Immature natural killer cell (primary cell): ENCODE results near the gene SHTN1. TPM values are rescaled to one million over a fixed set of nuclear protein-coding genes. Genes with fewer than 3 reads are reported as not detected.

ENCODE experiments used
- DNase-seq, 3 donors: peaks; one replicate each; pipeline ENCODE4 v3.0.0; 2022; ENCODE audit warnings: mixed read lengths in 1 of 3
- H3K27ac Mint-ChIP-seq, 6 donors: one replicate each; pipeline ENCODE4 v1.8.0; 2020; ENCODE audit warnings: mixed read lengths in 6 of 6, mild to moderate bottlenecking in 5 of 6, inconsistent platforms in 4 of 6, moderate library complexity in 3 of 6
- H3K27me3 Mint-ChIP-seq, 3 donors: one replicate each; pipeline ENCODE4 v1.8.0; 2020 to 2021; ENCODE audit warnings: low read depth in 3 of 3, mild to moderate bottlenecking in 3 of 3, mixed read lengths in 3 of 3, moderate library complexity in 3 of 3, inconsistent platforms in 1 of 3
- H3K36me3 Mint-ChIP-seq, 3 donors: one replicate each; pipeline ENCODE4 v1.8.0; 2020; ENCODE audit warnings: mixed read lengths in 3 of 3, inconsistent platforms in 2 of 3, mild to moderate bottlenecking in 2 of 3
- H3K4me1 Mint-ChIP-seq, 2 donors: one replicate each; pipeline ENCODE4 v1.8.0; 2020; ENCODE audit warnings: inconsistent platforms in 2 of 2, mild to moderate bottlenecking in 2 of 2, mixed read lengths in 2 of 2, moderate library complexity in 1 of 2
- H3K4me3 Mint-ChIP-seq, 5 donors: one replicate each; pipeline ENCODE4 v1.8.0; 2020; ENCODE audit warnings: mild to moderate bottlenecking in 5 of 5, mixed read lengths in 5 of 5, inconsistent platforms in 3 of 5, moderate library complexity in 3 of 5
- H3K9me3 Mint-ChIP-seq, 6 donors: one replicate each; pipeline ENCODE4 v1.8.0; 2020; ENCODE audit warnings: mild to moderate bottlenecking in 6 of 6, mixed read lengths in 6 of 6, inconsistent platforms in 4 of 6, moderate library complexity in 3 of 6
- polyA plus RNA-seq, 3 donors: library from polyadenylated mRNA; unstranded; fragments of 300-500 nt; fragmentation: Illumina TruSeq; gene quantifications; one replicate each; pipeline ENCODE4 v1.2.3, GENCODE V29; 2021

Gene SHTN1
- polyA plus RNA-seq, 3 donors from 2014 or later = 0.28 to 0.66 (median 0.55) TPM

- no peak for DNase-seq
- H3K36me3 Mint-ChIP-seq = no peaks in the 10 kb centered on the region
- H3K4me1 Mint-ChIP-seq = no peaks in the 10 kb centered on the region
- H3K4me3 Mint-ChIP-seq = no peak overlapping the region
- H3K27me3 Mint-ChIP-seq = peaks cover 2 to 6% (median 2%) of the 10 kb centered on the region in 3 donors
- no peak overlapping the region for H3K27ac Mint-ChIP-seq
- H3K9me3 Mint-ChIP-seq = peaks cover 0 to 7% (median 0%) of the 10 kb centered on the region in 6 donors
These were observed 113.8 kb downstream of the SHTN1 start for GRCh38 chr10:116891208-116891607.

- Mint-ChIP-seq H3K36me3 (no peaks in the 10 kb centered on the region), H3K4me1 (no peaks in the 10 kb centered on the region), H3K27me3 (peaks cover 2 to 4% (median 2%) of the 10 kb centered on the region in 3 donors), H3K9me3 (peaks cover 0 to 6% (median 0%) of the 10 kb centered on the region in 6 donors), H3K27ac (no peak overlapping the region), H3K4me3 (no peak overlapping the region)
- DNase-seq = no peak
These were observed 115.9 kb downstream of the SHTN1 start for GRCh38 chr10:116889066-116889465.

GRCh38 chr10:116888380-116889055 is 116.5 kb downstream of the SHTN1 start:
- Mint-ChIP-seq H3K9me3 (peaks cover 0 to 6% (median 0%) of the 10 kb centered on the region in 6 donors), H3K36me3 (no peaks in the 10 kb centered on the region), H3K27ac (no peak overlapping the region), H3K4me3 (no peak overlapping the region), H3K27me3 (peaks cover 2 to 3% (median 2%) of the 10 kb centered on the region in 3 donors), H3K4me1 (no peaks in the 10 kb centered on the region)
- DNase-seq = no peak

GRCh38 chr10:116886772-116887171 is 118.2 kb downstream of the SHTN1 start:
- Mint-ChIP-seq H3K9me3 (peaks cover 0 to 4% (median 0%) of the 10 kb centered on the region in 6 donors), H3K27ac (no peak overlapping the region), H3K27me3 (peaks cover 0 to 2% (median 0%) of the 10 kb centered on the region in 3 donors), H3K4me3 (no peak overlapping the region), H3K36me3 (no peaks in the 10 kb centered on the region), H3K4me1 (no peaks in the 10 kb centered on the region)
- no peak for DNase-seq

GRCh38 chr10:116882639-116883038 is 122.3 kb downstream of the SHTN1 start:
- DNase-seq = no peak
- Mint-ChIP-seq H3K4me1 (no peaks in the 10 kb centered on the region), H3K4me3 (no peak overlapping the region), H3K27me3 (peaks cover 0 to 6% (median 0%) of the 10 kb centered on the region in 3 donors), H3K36me3 (no peaks in the 10 kb centered on the region), H3K27ac (no peak overlapping the region), H3K9me3 (peaks cover 0 to 2% (median 0%) of the 10 kb centered on the region in 6 donors)

- Mint-ChIP-seq H3K27me3 (peaks cover 0 to 6% (median 0%) of the 10 kb centered on the region in 3 donors), H3K9me3 (no peaks in the 10 kb centered on the region), H3K4me1 (no peaks in the 10 kb centered on the region)
These were observed 124.1 kb downstream of the SHTN1 start for GRCh38 chr10:116880716-116881482.

GRCh38 chr10:116879817-116880216 is 125.2 kb downstream of the SHTN1 start:
- no peak overlapping the region for H3K4me3 Mint-ChIP-seq
- no peaks in the 10 kb centered on the region for H3K36me3 Mint-ChIP-seq
- H3K4me1 Mint-ChIP-seq = no peaks in the 10 kb centered on the region
- H3K27ac Mint-ChIP-seq = no peak overlapping the region
- H3K9me3 Mint-ChIP-seq = no peaks in the 10 kb centered on the region
- H3K27me3 Mint-ChIP-seq = peaks cover 0 to 6% (median 0%) of the 10 kb centered on the region in 3 donors
- DNase-seq = no peak

More at GRCh38 chr10:116880716-116881482, 124.1 kb downstream of the SHTN1 start:
- no peak overlapping the region for H3K27ac Mint-ChIP-seq
- no peak overlapping the region for H3K4me3 Mint-ChIP-seq
- DNase-seq = no peak
- no peaks in the 10 kb centered on the region for H3K36me3 Mint-ChIP-seq

- no peak for DNase-seq
- no peaks in the 10 kb centered on the region for H3K4me1 Mint-ChIP-seq
- no peak overlapping the region for H3K27ac Mint-ChIP-seq
- no peaks in the 10 kb centered on the region for H3K36me3 Mint-ChIP-seq
- peaks cover 0 to 6% (median 4%) of the 10 kb centered on the region in 3 donors for H3K27me3 Mint-ChIP-seq
- H3K9me3 Mint-ChIP-seq = no peaks in the 10 kb centered on the region
- no peak overlapping the region for H3K4me3 Mint-ChIP-seq
These were observed 126.9 kb downstream of the SHTN1 start for GRCh38 chr10:116878123-116878522.

- DNase-seq = no peak
- peaks cover 0 to 3% (median 0%) of the 10 kb centered on the region in 6 donors for H3K9me3 Mint-ChIP-seq
- no peaks in the 10 kb centered on the region for H3K36me3 Mint-ChIP-seq
- H3K4me3 Mint-ChIP-seq = no peak overlapping the region
- H3K4me1 Mint-ChIP-seq = no peaks in the 10 kb centered on the region
- peaks cover 0 to 6% (median 4%) of the 10 kb centered on the region in 3 donors for H3K27me3 Mint-ChIP-seq
- no peak overlapping the region for H3K27ac Mint-ChIP-seq
These were observed 127.6 kb downstream of the SHTN1 start for GRCh38 chr10:116877391-116877790.

GRCh38 chr10:116875897-116876296 is 129.1 kb downstream of the SHTN1 start:
- Mint-ChIP-seq H3K36me3 (no peaks in the 10 kb centered on the region), H3K27me3 (peaks cover 0 to 6% (median 4%) of the 10 kb centered on the region in 3 donors), H3K27ac (no peak overlapping the region), H3K4me1 (no peaks in the 10 kb centered on the region), H3K9me3 (peaks cover 0 to 6% (median 0%) of the 10 kb centered on the region in 6 donors), H3K4me3 (no peak overlapping the region)
- no peak for DNase-seq

- peaks cover 0 to 4% (median 2%) of the 10 kb centered on the region in 3 donors for H3K27me3 Mint-ChIP-seq
- H3K4me3 Mint-ChIP-seq = no peak overlapping the region
- no peak for DNase-seq
- peaks cover 0 to 6% (median 0%) of the 10 kb centered on the region in 6 donors for H3K9me3 Mint-ChIP-seq
- no peaks in the 10 kb centered on the region for H3K36me3 Mint-ChIP-seq
- H3K4me1 Mint-ChIP-seq = no peaks in the 10 kb centered on the region
- H3K27ac Mint-ChIP-seq = no peak overlapping the region
These were observed 131.9 kb downstream of the SHTN1 start for GRCh38 chr10:116873134-116873533.

- no peak overlapping the region for H3K4me3 Mint-ChIP-seq
- H3K4me1 Mint-ChIP-seq = no peaks in the 10 kb centered on the region
- H3K27ac Mint-ChIP-seq = no peak overlapping the region
- peaks cover 0 to 4% (median 0%) of the 10 kb centered on the region in 3 donors for H3K27me3 Mint-ChIP-seq
- no peak for DNase-seq
- peaks cover 0 to 6% (median 0%) of the 10 kb centered on the region in 6 donors for H3K9me3 Mint-ChIP-seq
- H3K36me3 Mint-ChIP-seq = no peaks in the 10 kb centered on the region
These were observed 134.0 kb downstream of the SHTN1 start for GRCh38 chr10:116870949-116871348.

- H3K4me1 Mint-ChIP-seq = no peaks in the 10 kb centered on the region
- H3K27me3 Mint-ChIP-seq = peaks cover 0 to 1% (median 0%) of the 10 kb centered on the region in 3 donors
- H3K36me3 Mint-ChIP-seq = no peaks in the 10 kb centered on the region
- no peak for DNase-seq
- no peak overlapping the region for H3K4me3 Mint-ChIP-seq
- H3K9me3 Mint-ChIP-seq = peaks cover 0 to 6% (median 0%) of the 10 kb centered on the region in 6 donors
- H3K27ac Mint-ChIP-seq = no peak overlapping the region
These were observed 136.3 kb downstream of the SHTN1 start for GRCh38 chr10:116868722-116869121.

- H3K27ac Mint-ChIP-seq = no peak overlapping the region
- DNase-seq = no peak
- H3K27me3 Mint-ChIP-seq = no peaks in the 10 kb centered on the region
- H3K36me3 Mint-ChIP-seq = no peaks in the 10 kb centered on the region
- no peaks in the 10 kb centered on the region for H3K4me1 Mint-ChIP-seq
- no peak overlapping the region for H3K4me3 Mint-ChIP-seq
- H3K9me3 Mint-ChIP-seq = peaks cover 0 to 6% (median 0%) of the 10 kb centered on the region in 6 donors
These were observed 136.8 kb downstream of the SHTN1 start for GRCh38 chr10:116868198-116868676.
